Central memory CD8-positive, alpha-beta T cell (primary cell): ENCODE measurements around the gene PGD.
"Not testable (repeated sequence)": the region's sequence is repeated elsewhere in the genome, so short reads cannot be mapped to it uniquely, and the experiment has no call there.

Source experiments
- ATAC-seq: fragments of 150-1000 bp; cut with Tn5 transposase; replicated peaks from 2 replicates; pipeline ENCODE4 v1.10.0; 2022; ENCODE audit warnings: mild to moderate bottlenecking, moderate FRiP score, moderate number of reproducible peaks; ENCODE audit not compliant: poor library complexity, severe bottlenecking; ENCODE audit errors: extremely low read depth
- DNase-seq, 2 donors: peaks; one replicate each; pipeline ENCODE4 v3.0.0; 2021; ENCODE audit warnings: low spot score in 2 of 2
- H3K27ac Mint-ChIP-seq: one replicate; pipeline ENCODE4 v1.8.0; 2022; ENCODE audit warnings: low read depth, mild to moderate bottlenecking, moderate library complexity, mixed read lengths
- H3K27me3 Mint-ChIP-seq: one replicate; pipeline ENCODE4 v1.8.0; 2022; ENCODE audit warnings: mixed read lengths
- H3K36me3 Mint-ChIP-seq: one replicate; pipeline ENCODE4 v1.8.0; 2022; ENCODE audit warnings: mild to moderate bottlenecking, moderate library complexity, mixed read lengths; ENCODE audit not compliant: insufficient read depth
- H3K4me1 Mint-ChIP-seq: one replicate; pipeline ENCODE4 v1.8.0; 2022; ENCODE audit warnings: mixed read lengths
- H3K4me3 Mint-ChIP-seq: one replicate; pipeline ENCODE4 v1.8.0; 2022; ENCODE audit warnings: mild to moderate bottlenecking, moderate library complexity, mixed read lengths
- H3K9me3 Mint-ChIP-seq: one replicate; pipeline ENCODE4 v1.8.0; 2022; ENCODE audit warnings: mixed read lengths

The PGD gene

GRCh38 chr1:10407201-10407600 is 8.3 kb downstream of the PGD start:
- no peak overlapping the region for H3K27ac Mint-ChIP-seq
- ATAC-seq, result no peak
- H3K9me3 Mint-ChIP-seq, result no peaks in the 10 kb centered on the region
- no peaks in the 10 kb centered on the region for H3K27me3 Mint-ChIP-seq
- no peak for DNase-seq
- H3K4me3 Mint-ChIP-seq, result no peak overlapping the region
- peaks cover 36% of the 10 kb centered on the region for H3K36me3 Mint-ChIP-seq
- no peaks in the 10 kb centered on the region for H3K4me1 Mint-ChIP-seq

GRCh38 chr1:10415211-10415930 is 16.5 kb downstream of the PGD start:
- no peaks in the 10 kb centered on the region for H3K27me3 Mint-ChIP-seq
- no peak for ATAC-seq
- H3K4me3 Mint-ChIP-seq, result no peak overlapping the region
- H3K9me3 Mint-ChIP-seq, result no peaks in the 10 kb centered on the region
- H3K27ac Mint-ChIP-seq, result peak overlapping the region; percentile 55
- peaks cover 51% of the 10 kb centered on the region for H3K36me3 Mint-ChIP-seq
- H3K4me1 Mint-ChIP-seq, result no peaks in the 10 kb centered on the region
- DNase-seq, result no peak

GRCh38 chr1:10415967-10416366 is 17.1 kb downstream of the PGD start:
- not testable (repeated sequence) for H3K27me3 Mint-ChIP-seq, H3K9me3 Mint-ChIP-seq, H3K4me1 Mint-ChIP-seq, DNase-seq, ATAC-seq, H3K4me3 Mint-ChIP-seq, H3K27ac Mint-ChIP-seq
- peaks cover 52% of the 10 kb centered on the region for H3K36me3 Mint-ChIP-seq

- not testable (repeated sequence) for H3K9me3 Mint-ChIP-seq, H3K4me1 Mint-ChIP-seq, H3K27me3 Mint-ChIP-seq, DNase-seq, H3K27ac Mint-ChIP-seq, ATAC-seq, H3K4me3 Mint-ChIP-seq
- peaks cover 36% of the 10 kb centered on the region for H3K36me3 Mint-ChIP-seq
These were observed 19.9 kb downstream of the PGD start for GRCh38 chr1:10418741-10419140.

- H3K27ac Mint-ChIP-seq, result no peak overlapping the region
- no peaks in the 10 kb centered on the region for H3K9me3 Mint-ChIP-seq
- peaks cover 33% of the 10 kb centered on the region for H3K36me3 Mint-ChIP-seq
- H3K4me3 Mint-ChIP-seq, result no peak overlapping the region
- ATAC-seq (no peak), DNase-seq (no peak)
- no peaks in the 10 kb centered on the region for H3K4me1 Mint-ChIP-seq
- H3K27me3 Mint-ChIP-seq, result no peaks in the 10 kb centered on the region
These were observed 20.5 kb downstream of the PGD start for GRCh38 chr1:10419351-10419750.

GRCh38 chr1:10421637-10422036 is 22.8 kb downstream of the PGD start:
- peaks cover 29% of the 10 kb centered on the region for H3K36me3 Mint-ChIP-seq
- no peak overlapping the region for H3K4me3 Mint-ChIP-seq
- H3K9me3 Mint-ChIP-seq, result no peaks in the 10 kb centered on the region
- ATAC-seq (no peak), DNase-seq (no peak)
- no peak overlapping the region for H3K27ac Mint-ChIP-seq
- H3K27me3 Mint-ChIP-seq, result no peaks in the 10 kb centered on the region
- no peaks in the 10 kb centered on the region for H3K4me1 Mint-ChIP-seq

- Mint-ChIP-seq H3K9me3 (no peaks in the 10 kb centered on the region), H3K27ac (no peak overlapping the region), H3K27me3 (no peaks in the 10 kb centered on the region), H3K4me1 (no peaks in the 10 kb centered on the region), H3K36me3 (peaks cover 13% of the 10 kb centered on the region), H3K4me3 (no peak overlapping the region)
- DNase-seq, result no peak
- ATAC-seq, result no peak
These were observed 25.2 kb downstream of the PGD start for GRCh38 chr1:10424034-10424433.

- no peak for DNase-seq
- H3K9me3 Mint-ChIP-seq, result no peaks in the 10 kb centered on the region
- H3K36me3 Mint-ChIP-seq, result peaks cover 8% of the 10 kb centered on the region
- H3K4me3 Mint-ChIP-seq, result no peak overlapping the region
- H3K27ac Mint-ChIP-seq, result no peak overlapping the region
- no peaks in the 10 kb centered on the region for H3K4me1 Mint-ChIP-seq
- H3K27me3 Mint-ChIP-seq, result no peaks in the 10 kb centered on the region
- no peak for ATAC-seq
These were observed 25.8 kb downstream of the PGD start for GRCh38 chr1:10424651-10425050.

- ATAC-seq, H3K4me1 Mint-ChIP-seq, H3K4me3 Mint-ChIP-seq, DNase-seq, H3K27ac Mint-ChIP-seq, H3K9me3 Mint-ChIP-seq, H3K36me3 Mint-ChIP-seq, H3K27me3 Mint-ChIP-seq: not testable (repeated sequence)
These were observed 27.1 kb downstream of the PGD start for GRCh38 chr1:10425826-10426534.

- H3K4me3 Mint-ChIP-seq, H3K9me3 Mint-ChIP-seq, H3K27me3 Mint-ChIP-seq: not testable (repeated sequence)
These were observed 27.6 kb downstream of the PGD start for GRCh38 chr1:10426535-10426848.

GRCh38 chr1:10428984-10429383 is 30.1 kb downstream of the PGD start:
- peaks cover 8% of the 10 kb centered on the region for H3K4me1 Mint-ChIP-seq
- ATAC-seq (no peak), DNase-seq (no peak)
- no peak overlapping the region for H3K27ac Mint-ChIP-seq
- H3K36me3 Mint-ChIP-seq, result peaks cover 10% of the 10 kb centered on the region
- peak overlapping the region; percentile 89 for H3K4me3 Mint-ChIP-seq
- no peaks in the 10 kb centered on the region for H3K27me3 Mint-ChIP-seq
- no peaks in the 10 kb centered on the region for H3K9me3 Mint-ChIP-seq

More at GRCh38 chr1:10426535-10426848, 27.6 kb downstream of the PGD start:
- not testable (repeated sequence) for H3K36me3 Mint-ChIP-seq, ATAC-seq, DNase-seq, H3K4me1 Mint-ChIP-seq, H3K27ac Mint-ChIP-seq

GRCh38 chr1:10429868-10430215 is 31.0 kb downstream of the PGD start:
- H3K4me1 Mint-ChIP-seq, result peaks cover 8% of the 10 kb centered on the region
- DNase-seq (no peak), ATAC-seq (peak; percentile 8)
- no peaks in the 10 kb centered on the region for H3K27me3 Mint-ChIP-seq
- no peaks in the 10 kb centered on the region for H3K9me3 Mint-ChIP-seq
- peak overlapping the region; percentile 80 for H3K27ac Mint-ChIP-seq
- H3K36me3 Mint-ChIP-seq, result peaks cover 10% of the 10 kb centered on the region
- peak overlapping the region; percentile 89 for H3K4me3 Mint-ChIP-seq
